OCI-LY7 (cell line): ENCODE measurements around the gene SVOPL.

Experiments
- EZH2phosphoT487 ChIP-seq: fragments of 200-600 bp; sonication (generic); IDR thresholded peaks from 2 replicates; pipeline ENCODE4 v1.6.1; 2018; ENCODE audit warnings: low read depth, borderline replicate concordance, mild to moderate bottlenecking, mixed run types, antibody characterized with exemption, low read length, moderate library complexity, mixed read lengths
- TF ChIP-seq, protein P1 (sequence below): fragments of 200-600 bp; sonication (generic); conservative IDR thresholded peaks from 2 replicates; pipeline ENCODE4 v1.5.1; 2014; ENCODE audit warnings: mild to moderate bottlenecking, antibody characterized with exemption, low read length, moderate library complexity, mixed read lengths

DNA sequence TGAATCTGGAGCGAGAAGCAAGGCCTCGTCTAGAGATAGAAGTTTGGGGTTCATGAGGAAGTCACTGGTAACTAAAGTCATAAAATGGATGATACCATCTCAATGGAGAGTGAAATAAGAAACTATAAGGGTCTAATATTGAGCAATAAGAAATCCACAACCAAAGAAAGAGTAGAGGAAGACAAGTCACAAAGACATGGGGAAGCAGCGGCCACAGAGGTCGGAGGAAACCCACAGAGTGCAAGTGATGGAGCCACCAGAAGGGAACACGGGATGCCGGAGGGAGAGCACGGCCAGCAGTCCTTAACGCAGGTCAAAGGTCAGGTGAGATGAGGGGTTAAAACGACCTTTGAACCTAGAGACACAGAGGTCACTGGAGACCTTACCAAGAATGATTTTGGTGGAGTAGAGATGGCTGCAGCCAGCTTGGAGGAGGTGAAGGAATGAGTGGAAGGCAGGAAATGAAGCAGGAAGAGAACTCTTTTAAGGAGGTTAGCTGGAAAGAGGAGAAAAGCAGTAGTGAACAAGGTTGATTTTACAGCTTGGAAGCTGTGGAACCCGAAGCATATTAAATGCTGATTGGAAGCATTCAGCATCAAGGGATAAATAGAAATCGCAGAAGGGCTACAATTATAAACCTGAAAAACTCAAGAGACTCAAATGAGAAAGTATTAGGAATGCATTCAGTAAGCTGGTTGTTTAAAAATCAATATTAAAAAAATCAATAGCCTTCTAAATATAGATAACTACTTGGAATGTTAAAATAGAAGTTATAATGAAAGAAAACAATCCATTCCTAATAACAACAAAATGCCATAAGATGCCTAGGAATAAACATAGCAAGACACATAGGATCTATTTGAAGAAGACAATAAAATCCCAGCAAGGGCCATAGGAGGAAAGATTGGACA, 93.7 kb downstream of the SVOPL start:
- TF ChIP-seq, protein P1, sequence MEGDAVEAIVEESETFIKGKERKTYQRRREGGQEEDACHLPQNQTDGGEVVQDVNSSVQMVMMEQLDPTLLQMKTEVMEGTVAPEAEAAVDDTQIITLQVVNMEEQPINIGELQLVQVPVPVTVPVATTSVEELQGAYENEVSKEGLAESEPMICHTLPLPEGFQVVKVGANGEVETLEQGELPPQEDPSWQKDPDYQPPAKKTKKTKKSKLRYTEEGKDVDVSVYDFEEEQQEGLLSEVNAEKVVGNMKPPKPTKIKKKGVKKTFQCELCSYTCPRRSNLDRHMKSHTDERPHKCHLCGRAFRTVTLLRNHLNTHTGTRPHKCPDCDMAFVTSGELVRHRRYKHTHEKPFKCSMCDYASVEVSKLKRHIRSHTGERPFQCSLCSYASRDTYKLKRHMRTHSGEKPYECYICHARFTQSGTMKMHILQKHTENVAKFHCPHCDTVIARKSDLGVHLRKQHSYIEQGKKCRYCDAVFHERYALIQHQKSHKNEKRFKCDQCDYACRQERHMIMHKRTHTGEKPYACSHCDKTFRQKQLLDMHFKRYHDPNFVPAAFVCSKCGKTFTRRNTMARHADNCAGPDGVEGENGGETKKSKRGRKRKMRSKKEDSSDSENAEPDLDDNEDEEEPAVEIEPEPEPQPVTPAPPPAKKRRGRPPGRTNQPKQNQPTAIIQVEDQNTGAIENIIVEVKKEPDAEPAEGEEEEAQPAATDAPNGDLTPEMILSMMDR = no peak
- no peak for TF ChIP-seq EZH2phosphoT487
